ENCODE results near the gene HOXD13.

The HOXD13 gene

DNA sequence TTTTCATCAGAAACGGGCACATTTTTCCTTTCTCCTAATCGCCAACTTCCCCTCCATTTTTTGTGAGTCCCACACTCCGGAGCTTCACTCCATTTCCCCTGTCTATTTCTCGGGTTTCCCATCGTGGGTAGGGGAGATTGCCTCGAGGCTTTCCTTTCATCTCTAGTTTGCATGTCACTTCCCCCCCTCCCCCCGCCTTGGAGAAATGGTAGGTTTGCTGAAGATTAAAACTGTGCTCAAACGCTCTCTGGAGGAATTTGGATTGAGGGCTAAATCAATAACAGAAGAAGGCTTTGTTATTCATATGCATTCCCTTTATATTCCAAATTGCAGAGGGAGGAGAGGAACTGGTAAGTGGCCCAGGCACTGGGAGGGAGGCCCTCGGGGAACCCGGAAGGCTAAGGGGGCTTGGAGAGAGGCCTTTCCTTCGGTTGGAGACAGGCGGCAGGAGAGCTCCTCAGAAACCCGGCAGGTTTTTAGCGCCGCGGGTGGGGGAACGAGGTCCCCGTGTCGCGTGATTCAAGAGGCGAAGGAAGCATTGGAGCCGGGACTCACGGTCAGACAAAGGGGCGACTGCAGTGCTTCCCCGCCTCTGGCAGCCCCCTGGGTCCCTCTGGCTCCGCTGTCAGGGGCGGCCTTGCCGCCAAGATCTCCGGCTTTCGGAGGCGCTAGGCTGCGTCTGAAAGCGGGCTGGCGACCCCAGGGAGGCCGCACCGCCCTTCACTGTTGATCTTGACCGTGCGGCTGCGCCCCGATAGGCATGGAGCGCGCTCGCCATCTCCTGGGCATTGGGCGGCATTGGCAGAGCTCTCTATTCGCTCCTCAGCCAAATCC, 4.7 kb downstream of the HOXD13 start (continued):
- TF ChIP-seq, protein P1, sequence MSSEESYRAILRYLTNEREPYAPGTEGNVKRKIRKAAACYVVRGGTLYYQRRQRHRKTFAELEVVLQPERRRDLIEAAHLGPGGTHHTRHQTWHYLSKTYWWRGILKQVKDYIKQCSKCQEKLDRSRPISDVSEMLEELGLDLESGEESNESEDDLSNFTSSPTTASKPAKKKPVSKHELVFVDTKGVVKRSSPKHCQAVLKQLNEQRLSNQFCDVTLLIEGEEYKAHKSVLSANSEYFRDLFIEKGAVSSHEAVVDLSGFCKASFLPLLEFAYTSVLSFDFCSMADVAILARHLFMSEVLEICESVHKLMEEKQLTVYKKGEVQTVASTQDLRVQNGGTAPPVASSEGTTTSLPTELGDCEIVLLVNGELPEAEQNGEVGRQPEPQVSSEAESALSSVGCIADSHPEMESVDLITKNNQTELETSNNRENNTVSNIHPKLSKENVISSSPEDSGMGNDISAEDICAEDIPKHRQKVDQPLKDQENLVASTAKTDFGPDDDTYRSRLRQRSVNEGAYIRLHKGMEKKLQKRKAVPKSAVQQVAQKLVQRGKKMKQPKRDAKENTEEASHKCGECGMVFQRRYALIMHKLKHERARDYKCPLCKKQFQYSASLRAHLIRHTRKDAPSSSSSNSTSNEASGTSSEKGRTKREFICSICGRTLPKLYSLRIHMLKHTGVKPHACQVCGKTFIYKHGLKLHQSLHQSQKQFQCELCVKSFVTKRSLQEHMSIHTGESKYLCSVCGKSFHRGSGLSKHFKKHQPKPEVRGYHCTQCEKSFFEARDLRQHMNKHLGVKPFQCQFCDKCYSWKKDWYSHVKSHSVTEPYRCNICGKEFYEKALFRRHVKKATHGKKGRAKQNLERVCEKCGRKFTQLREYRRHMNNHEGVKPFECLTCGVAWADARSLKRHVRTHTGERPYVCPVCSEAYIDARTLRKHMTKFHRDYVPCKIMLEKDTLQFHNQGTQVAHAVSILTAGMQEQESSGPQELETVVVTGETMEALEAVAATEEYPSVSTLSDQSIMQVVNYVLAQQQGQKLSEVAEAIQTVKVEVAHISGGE (tag by site-specific recombination; conservative IDR thresholded peaks at IDR 0.05; ENCODE audit: low read depth): no peak
- TF ChIP-seq, protein P2, sequence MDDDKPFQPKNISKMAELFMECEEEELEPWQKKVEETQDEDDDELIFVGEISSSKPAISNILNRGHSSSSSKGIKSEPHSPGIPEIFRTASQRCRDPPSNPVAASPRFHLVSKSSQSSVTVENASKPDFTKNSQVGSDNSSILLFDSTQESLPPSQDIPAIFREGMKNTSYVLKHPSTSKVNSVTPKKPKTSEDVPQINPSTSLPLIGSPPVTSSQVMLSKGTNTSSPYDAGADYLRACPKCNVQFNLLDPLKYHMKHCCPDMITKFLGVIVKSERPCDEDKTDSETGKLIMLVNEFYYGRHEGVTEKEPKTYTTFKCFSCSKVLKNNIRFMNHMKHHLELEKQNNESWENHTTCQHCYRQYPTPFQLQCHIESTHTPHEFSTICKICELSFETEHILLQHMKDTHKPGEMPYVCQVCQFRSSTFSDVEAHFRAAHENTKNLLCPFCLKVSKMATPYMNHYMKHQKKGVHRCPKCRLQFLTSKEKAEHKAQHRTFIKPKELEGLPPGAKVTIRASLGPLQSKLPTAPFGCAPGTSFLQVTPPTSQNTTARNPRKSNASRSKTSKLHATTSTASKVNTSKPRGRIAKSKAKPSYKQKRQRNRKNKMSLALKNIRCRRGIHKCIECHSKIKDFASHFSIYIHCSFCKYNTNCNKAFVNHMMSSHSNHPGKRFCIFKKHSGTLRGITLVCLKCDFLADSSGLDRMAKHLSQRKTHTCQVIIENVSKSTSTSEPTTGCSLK (tag by site-specific recombination; IDR thresholded peaks at IDR 0.05): no peak
- TF ChIP-seq GLI4 (tag by site-specific recombination; IDR thresholded peaks at IDR 0.05) (no peak), ZNF701 (tag by site-specific recombination; IDR thresholded peaks at IDR 0.05) (no peak), ZNF140 (tag by site-specific recombination; IDR thresholded peaks at IDR 0.05) (no peak), ZNF292 (tag by site-specific recombination; IDR thresholded peaks at IDR 0.05; ENCODE audit: borderline replicate concordance, low read depth) (no peak), ZFP69B (tag by site-specific recombination; IDR thresholded peaks at IDR 0.05) (no peak), WT1 (tag by site-specific recombination; IDR thresholded peaks at IDR 0.05) (no peak), ZNF311 (tag by site-specific recombination; IDR thresholded peaks at IDR 0.05; ENCODE audit: borderline replicate concordance) (no peak), ZNF335 (tag by site-specific recombination; conservative IDR thresholded peaks at IDR 0.05) (peak; percentile 93), ZNF423 (tag by site-specific recombination; IDR thresholded peaks at IDR 0.05) (no peak), ZNF791 (tag by site-specific recombination; IDR thresholded peaks at IDR 0.05) (no peak), ZNF324 (tag by site-specific recombination; IDR thresholded peaks at IDR 0.05) (no peak), ZNF10 (tag by site-specific recombination; IDR thresholded peaks at IDR 0.05) (no peak), EGR2 (tag by site-specific recombination; IDR thresholded peaks at IDR 0.05; ENCODE audit: low read depth) (no peak), HOXC10 (CRISPR knock-in tag; IDR thresholded peaks at IDR 0.05) (no peak)
- TF ChIP-seq, protein P3, sequence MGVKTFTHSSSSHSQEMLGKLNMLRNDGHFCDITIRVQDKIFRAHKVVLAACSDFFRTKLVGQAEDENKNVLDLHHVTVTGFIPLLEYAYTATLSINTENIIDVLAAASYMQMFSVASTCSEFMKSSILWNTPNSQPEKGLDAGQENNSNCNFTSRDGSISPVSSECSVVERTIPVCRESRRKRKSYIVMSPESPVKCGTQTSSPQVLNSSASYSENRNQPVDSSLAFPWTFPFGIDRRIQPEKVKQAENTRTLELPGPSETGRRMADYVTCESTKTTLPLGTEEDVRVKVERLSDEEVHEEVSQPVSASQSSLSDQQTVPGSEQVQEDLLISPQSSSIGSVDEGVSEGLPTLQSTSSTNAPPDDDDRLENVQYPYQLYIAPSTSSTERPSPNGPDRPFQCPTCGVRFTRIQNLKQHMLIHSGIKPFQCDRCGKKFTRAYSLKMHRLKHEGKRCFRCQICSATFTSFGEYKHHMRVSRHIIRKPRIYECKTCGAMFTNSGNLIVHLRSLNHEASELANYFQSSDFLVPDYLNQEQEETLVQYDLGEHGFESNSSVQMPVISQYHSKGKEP (tag by site-specific recombination; IDR thresholded peaks at IDR 0.05): no peak
- TF ChIP-seq, protein P4, sequence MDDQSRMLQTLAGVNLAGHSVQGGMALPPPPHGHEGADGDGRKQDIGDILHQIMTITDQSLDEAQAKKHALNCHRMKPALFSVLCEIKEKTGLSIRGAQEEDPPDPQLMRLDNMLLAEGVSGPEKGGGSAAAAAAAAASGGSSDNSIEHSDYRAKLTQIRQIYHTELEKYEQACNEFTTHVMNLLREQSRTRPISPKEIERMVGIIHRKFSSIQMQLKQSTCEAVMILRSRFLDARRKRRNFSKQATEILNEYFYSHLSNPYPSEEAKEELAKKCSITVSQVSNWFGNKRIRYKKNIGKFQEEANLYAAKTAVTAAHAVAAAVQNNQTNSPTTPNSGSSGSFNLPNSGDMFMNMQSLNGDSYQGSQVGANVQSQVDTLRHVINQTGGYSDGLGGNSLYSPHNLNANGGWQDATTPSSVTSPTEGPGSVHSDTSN (CRISPR knock-in tag; IDR thresholded peaks at IDR 0.05): 0 out of 2 replicates have a peak, but pooled peaks have one; percentile 36
- TF ChIP-seq, protein P5, sequence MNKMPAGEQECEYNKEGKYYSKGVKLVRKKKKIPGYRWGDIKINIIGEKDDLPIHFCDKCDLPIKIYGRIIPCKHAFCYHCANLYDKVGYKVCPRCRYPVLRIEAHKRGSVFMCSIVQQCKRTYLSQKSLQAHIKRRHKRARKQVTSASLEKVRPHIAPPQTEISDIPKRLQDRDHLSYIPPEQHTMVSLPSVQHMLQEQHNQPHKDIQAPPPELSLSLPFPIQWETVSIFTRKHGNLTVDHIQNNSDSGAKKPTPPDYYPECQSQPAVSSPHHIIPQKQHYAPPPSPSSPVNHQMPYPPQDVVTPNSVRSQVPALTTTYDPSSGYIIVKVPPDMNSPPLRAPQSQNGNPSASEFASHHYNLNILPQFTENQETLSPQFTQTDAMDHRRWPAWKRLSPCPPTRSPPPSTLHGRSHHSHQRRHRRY (tag by site-specific recombination; IDR thresholded peaks at IDR 0.05): no peak
- TF ChIP-seq, protein P6, sequence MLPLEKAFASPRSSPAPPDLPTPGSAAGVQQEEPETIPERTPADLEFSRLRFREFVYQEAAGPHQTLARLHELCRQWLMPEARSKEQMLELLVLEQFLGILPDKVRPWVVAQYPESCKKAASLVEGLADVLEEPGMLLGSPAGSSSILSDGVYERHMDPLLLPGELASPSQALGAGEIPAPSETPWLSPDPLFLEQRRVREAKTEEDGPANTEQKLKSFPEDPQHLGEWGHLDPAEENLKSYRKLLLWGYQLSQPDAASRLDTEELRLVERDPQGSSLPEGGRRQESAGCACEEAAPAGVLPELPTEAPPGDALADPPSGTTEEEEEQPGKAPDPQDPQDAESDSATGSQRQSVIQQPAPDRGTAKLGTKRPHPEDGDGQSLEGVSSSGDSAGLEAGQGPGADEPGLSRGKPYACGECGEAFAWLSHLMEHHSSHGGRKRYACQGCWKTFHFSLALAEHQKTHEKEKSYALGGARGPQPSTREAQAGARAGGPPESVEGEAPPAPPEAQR (tag by site-specific recombination; IDR thresholded peaks at IDR 0.05): no peak
- TF ChIP-seq, protein P7, sequence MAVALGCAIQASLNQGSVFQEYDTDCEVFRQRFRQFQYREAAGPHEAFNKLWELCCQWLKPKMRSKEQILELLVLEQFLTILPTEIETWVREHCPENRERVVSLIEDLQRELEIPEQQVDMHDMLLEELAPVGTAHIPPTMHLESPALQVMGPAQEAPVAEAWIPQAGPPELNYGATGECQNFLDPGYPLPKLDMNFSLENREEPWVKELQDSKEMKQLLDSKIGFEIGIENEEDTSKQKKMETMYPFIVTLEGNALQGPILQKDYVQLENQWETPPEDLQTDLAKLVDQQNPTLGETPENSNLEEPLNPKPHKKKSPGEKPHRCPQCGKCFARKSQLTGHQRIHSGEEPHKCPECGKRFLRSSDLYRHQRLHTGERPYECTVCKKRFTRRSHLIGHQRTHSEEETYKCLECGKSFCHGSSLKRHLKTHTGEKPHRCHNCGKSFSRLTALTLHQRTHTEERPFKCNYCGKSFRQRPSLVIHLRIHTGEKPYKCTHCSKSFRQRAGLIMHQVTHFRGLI (tag by site-specific recombination; IDR thresholded peaks at IDR 0.05): no peak
- TF ChIP-seq, protein P8, sequence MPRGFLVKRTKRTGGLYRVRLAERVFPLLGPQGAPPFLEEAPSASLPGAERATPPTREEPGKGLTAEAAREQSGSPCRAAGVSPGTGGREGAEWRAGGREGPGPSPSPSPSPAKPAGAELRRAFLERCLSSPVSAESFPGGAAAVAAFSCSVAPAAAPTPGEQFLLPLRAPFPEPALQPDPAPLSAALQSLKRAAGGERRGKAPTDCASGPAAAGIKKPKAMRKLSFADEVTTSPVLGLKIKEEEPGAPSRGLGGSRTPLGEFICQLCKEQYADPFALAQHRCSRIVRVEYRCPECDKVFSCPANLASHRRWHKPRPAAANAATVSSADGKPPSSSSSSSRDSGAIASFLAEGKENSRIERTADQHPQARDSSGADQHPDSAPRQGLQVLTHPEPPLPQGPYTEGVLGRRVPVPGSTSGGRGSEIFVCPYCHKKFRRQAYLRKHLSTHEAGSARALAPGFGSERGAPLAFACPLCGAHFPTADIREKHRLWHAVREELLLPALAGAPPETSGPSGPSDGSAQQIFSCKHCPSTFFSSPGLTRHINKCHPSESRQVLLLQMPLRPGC (tag by site-specific recombination; IDR thresholded peaks at IDR 0.05): no peak
- TF ChIP-seq, protein P9, sequence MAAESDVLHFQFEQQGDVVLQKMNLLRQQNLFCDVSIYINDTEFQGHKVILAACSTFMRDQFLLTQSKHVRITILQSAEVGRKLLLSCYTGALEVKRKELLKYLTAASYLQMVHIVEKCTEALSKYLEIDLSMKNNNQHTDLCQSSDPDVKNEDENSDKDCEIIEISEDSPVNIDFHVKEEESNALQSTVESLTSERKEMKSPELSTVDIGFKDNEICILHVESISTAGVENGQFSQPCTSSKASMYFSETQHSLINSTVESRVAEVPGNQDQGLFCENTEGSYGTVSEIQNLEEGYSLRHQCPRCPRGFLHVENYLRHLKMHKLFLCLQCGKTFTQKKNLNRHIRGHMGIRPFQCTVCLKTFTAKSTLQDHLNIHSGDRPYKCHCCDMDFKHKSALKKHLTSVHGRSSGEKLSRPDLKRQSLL (tag by site-specific recombination; IDR thresholded peaks at IDR 0.05): no peak
